ENCODE data around the gene UNC5A.
"Not testable (repeated sequence)": the region's sequence is repeated elsewhere in the genome, so short reads cannot be mapped to it uniquely, and the experiment has no call there.

The UNC5A gene

DNA sequence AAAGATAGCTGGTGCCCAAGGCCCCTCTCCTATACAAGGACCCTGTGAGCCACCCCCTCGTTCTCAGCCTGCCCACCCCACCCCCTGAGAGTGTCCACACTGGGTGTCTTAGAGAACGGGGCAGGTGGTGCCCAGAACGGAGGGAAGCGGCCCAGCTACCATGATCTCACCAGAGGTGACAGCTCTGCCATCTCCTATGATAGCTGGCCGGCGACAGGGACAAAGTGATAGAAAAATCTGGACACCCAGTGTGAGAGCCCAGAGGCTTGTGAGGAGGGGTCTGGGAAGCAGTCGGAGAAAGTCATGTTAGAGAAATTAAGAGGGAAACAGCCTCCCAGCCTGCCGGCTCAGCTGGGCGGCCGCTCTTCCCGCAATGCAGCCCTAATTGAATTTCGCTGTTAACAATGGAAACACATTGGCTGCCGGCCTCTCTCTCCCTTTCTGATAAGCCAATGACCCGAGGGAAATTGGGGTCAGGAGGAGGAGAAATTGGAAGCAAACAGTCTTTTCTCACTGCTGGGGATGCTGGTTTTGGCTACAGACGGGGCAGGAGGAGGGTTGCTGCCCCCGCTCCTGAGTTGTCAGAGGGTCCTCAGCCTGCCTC, 56.5 kb downstream of the UNC5A start:
- DNase-seq: no peak

DNA sequence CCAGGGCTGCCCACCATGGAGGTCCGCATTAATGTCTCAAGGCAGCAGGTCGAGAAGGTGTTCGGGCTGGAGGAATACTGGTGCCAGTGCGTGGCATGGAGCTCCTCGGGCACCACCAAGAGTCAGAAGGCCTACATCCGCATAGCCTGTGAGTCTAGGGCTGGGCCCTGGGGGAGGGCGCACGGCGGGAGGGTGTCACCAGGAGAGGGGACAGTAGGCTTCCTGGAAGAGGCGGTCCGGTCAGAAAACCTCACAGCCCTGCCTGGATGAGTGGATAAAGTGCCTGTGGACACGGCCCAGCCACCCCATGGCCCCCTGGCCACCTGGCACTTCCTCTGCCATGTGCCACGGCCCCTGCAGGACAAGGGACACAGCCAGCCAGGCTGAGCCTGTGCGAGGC, 57.8 kb downstream of the UNC5A start:
- no peak for DNase-seq

DNA sequence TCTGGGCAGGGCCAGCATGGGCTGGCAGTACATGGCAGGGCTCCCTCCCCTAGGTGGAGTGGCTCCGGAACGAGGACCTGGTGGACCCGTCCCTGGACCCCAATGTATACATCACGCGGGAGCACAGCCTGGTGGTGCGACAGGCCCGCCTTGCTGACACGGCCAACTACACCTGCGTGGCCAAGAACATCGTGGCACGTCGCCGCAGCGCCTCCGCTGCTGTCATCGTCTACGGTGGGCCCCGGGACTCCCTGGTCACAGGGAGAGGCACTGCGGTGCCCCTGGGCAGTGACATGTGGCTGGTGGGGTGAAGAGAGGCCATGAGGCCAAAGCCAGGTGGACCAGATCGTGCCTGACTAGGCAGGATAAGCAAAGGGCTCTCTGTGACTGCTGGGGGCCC, 58.4 kb downstream of the UNC5A start:
- DNase-seq: no peak

DNA sequence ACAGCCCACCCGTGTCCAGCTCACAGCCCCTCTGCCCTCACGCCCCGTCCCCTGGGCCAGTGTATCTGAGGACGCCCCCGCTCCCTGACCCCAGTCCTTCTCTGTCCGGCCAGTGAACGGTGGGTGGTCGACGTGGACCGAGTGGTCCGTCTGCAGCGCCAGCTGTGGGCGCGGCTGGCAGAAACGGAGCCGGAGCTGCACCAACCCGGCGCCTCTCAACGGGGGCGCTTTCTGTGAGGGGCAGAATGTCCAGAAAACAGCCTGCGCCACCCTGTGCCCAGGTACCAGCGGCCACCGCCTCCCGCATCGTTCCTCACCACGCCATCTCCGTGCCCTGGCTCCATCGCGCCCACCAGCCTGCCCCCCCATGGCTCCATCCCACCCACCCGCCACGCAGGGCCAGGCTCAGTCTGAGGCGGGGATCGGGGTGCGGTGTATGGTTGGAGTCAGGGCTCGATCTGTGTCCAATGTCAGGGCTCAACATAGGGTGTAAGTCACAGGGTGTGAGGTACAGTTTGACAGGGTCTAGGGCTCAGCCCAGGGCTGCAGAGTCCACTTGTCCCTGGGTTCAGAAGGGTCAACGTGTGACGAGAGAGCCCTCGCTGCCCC, 59.2 kb downstream of the UNC5A start:
- DNase-seq: no peak

DNA sequence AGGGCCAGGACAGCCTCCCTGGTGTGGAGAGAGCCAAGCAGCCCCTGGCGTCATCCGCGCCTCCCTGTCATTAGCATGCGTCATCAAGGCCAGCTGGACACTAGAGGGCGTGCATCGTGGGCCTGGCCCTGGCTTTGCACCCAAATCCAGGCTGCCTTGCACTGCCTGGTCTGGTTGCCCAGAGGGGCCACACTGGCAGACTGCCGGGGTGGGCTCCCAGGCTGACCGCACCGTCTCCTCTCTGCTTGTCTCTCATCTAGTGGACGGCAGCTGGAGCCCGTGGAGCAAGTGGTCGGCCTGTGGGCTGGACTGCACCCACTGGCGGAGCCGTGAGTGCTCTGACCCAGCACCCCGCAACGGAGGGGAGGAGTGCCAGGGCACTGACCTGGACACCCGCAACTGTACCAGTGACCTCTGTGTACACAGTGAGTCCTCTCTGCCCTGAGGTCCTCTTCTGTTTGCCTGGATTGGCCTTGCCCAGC, 59.8 kb downstream of the UNC5A start:
- no peak for DNase-seq

DNA sequence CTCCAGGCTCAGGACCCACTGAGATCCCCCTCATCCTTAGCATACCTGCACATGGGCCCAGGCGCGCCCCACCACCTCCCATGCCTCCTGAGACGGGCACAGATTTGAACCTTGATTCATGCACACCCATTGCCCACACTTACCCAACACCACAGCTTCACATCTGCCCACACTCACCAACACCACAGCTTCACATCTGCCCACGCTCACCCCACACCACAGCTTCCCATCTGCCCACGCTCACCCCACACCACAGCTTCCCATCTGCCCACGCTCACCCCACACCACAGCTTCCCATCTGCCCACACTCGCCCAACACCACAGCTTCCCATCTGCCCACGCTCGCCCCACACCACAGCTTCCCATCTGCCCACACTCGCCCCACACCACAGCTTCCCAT, 60.3 kb downstream of the UNC5A start:
- not testable (repeated sequence) for DNase-seq

DNA sequence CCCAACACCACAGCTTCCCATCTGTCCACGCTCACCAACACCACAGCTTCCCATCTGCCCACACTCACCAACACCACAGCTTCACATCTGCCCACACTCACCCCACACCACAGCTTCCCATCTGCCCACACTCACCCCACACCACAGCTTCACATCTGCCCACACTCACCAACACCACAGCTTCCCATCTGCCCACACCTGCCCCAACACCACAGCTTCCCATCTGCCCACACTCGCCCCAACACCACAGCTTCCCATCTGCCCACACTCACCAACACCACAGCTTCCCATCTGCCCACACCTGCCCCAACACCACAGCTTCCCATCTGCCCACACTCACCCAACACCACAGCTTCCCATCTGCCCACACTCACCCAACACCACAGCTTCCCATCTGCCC, 62.2 kb downstream of the UNC5A start:
- DNase-seq: not testable (repeated sequence)

DNA sequence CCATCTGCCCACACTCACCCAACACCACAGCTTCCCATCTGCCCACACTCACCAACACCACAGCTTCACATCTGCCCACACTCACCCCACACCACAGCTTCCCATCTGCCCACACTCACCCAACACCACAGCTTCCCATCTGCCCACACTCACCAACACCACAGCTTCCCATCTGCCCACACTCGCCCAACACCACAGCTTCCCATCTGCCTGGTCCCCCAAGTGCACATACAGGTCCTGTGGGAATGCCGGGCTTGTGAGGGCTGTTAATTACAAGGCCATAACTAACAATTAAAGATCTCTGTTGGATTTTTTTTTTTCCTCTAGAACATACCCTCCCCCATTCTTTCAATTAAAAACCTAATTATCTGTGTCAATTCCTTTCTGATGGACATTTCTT, 62.7 kb downstream of the UNC5A start:
- DNase-seq: not testable (repeated sequence)

DNA sequence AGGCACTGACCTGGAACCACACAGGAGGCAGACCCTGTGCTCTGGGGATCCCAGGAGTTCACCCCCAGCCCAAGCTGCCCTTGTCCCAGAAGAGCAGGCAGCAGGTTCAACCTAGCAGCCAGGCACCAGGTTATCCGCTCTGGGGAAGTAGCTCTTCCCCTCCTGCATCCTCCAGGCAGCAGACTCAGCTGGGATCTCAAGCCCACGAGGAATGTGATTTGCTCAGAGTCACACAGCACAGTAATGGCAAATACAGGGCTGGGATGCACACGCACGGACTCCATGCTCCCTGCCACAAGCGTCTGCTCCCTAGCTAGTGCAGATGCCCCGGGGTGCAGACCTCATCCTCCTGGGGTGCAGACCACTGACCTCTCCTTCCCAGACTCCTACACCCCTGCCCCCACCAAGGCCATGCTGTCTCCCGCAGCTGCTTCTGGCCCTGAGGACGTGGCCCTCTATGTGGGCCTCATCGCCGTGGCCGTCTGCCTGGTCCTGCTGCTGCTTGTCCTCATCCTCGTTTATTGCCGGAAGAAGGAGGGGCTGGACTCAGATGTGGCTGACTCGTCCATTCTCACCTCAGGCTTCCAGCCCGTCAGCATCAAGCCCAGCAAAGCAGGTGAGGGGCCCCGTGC, 63.3 kb downstream of the UNC5A start:
- no peak for DNase-seq

DNA sequence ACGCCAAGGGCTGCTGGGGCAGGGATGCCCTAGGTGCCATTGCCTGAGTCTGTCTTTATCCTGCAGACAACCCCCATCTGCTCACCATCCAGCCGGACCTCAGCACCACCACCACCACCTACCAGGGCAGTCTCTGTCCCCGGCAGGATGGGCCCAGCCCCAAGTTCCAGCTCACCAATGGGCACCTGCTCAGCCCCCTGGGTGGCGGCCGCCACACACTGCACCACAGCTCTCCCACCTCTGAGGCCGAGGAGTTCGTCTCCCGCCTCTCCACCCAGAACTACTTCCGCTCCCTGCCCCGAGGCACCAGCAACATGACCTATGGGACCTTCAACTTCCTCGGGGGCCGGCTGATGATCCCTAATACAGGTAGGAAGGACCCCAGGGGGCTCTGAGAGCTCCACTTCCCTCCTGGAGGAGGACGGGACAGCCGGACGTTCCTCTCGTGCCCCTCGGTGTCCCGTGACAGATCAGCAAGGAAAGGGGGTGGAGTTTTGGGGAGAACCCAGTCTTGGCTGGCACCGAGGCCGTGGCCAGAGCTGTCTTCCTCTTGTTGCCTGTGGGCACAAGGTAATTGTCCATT, 63.9 kb downstream of the UNC5A start:
- no peak for DNase-seq

DNA sequence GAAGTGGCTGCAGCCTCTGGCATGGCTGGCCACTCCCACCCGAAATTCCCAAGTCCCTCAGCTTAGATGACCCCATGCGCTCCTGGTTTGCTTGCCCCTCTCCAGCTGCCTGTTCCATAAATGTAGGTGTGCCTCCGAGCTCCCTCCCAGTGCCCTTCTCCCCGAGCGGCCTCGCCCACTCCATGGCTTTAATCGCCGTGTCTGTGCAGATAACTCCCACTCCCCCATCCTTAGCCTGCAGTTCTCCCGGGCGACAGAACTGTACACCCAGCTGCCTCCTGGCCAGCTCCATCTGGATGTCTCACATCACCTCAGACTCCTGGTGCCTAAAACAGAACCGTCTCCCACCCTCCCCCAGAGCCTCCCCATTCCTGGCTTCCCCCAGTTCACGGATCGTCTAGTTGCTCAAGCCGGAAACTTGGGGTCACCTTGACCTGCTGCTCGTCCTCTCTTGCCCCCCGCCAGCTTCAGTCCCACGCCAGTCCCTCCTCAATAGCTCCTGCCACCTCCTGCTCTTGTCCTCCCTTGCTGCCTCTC, 64.7 kb downstream of the UNC5A start:
- DNase-seq: no peak

DNA sequence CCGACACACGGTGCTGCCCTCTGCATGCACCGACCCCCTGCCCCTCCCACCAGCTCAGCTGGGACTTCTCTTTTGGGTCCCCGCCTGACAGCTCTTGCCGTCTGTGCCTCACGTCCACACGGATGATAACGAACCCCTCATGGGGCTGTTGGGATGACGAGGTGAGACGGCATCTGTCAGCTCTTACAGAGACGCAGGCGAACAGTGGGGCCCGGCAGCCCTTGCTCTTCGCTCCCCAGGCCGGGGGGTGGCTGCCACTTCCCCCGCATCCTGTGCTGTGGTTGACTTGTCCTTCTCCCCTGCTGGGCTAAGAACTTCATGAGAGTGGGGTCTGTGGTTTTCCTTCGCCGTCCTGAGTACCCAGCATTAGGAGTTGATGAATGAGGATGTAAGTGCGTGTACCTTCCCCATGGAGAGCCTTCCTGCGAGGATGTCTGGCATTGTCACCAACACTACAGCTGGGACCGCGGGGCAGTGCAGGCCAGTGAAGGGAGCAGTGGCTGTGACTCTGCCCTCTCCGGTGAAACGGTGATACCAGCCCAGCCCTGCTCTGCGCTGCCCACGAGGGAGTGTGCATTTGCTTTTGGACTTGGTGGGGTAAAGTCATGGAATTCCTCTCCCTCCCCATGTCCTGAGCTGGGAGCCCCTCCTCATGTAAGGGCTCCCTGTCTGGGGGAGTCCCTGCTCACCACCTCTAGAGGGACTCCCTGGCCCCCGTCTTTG, 65.6 kb downstream of the UNC5A start:
- no peak for DNase-seq

DNA sequence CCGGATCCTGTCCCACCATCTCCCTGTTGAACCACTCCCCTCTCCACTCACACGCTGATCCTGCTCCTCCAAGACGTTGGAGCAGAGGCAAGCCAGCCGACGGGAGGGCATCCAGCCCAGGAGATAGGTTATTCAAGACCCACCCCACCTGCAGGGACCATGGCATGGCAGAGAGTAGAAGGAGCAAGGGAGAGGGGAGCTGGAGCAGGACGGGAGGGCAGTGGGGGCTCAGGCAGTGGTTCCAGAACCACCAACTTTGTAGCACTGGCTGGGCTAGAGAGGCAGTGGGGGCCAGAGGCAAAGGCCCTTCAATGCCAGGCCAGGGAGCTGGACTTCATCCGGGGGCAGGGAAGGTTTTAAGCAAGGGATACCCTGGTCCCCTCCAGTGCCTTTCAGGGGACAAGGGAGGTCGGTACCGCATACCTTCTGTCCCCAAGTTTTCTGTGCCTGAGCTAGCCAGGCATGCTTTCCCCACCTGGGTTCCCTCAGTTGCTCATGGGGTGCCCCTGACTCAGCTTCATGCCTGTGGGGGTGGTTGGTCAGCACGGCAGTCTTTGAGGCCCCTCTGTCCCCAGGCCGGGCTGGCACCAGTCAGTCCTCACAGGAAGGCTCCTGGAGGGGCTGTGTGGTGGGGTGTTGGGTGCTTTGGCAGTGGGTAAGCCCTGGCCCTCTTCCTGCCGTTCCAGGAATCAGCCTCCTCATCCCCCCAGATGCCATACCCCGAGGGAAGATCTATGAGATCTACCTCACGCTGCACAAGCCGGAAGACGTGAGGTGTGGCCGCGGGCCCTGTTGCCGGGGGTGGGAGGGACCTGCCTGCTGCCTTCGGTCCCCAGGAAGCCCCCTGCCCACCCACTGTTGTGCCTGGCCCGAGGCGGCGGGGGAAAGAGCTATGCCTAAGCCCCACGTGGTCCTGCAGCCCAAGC, 66.4 kb downstream of the UNC5A start:
- DNase-seq: no peak

DNA sequence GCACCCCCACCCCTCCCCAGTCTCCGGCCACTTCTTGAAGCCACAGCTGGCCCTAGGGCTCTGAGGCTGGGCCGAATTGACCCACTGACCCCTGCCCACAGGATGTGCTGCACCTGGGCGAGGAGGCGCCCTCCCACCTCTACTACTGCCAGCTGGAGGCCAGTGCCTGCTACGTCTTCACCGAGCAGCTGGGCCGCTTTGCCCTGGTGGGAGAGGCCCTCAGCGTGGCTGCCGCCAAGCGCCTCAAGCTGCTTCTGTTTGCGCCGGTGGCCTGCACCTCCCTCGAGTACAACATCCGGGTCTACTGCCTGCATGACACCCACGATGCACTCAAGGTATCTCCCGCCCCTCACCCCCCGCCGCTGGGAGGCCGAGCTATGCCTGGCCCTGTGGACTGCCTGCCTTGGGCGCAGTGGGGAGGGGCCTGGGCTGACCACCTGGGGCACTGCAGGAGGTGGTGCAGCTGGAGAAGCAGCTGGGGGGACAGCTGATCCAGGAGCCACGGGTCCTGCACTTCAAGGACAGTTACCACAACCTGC, 67.5 kb downstream of the UNC5A start:
- DNase-seq: no peak

DNA sequence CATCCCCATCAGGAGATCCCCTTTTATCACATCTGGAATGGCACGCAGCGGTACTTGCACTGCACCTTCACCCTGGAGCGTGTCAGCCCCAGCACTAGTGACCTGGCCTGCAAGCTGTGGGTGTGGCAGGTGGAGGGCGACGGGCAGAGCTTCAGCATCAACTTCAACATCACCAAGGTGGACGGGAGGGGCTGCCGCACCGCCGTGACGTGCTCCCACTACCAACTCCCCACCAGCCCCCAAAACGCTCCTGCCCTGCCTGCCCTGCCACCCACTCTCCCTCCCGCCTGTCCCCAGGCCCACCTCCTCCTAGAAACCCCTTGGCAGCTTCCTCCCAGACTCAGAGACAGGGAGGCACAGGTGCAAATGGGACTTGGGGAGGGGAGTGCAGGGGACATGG, 68.1 kb downstream of the UNC5A start:
- DNase-seq: no peak

DNA sequence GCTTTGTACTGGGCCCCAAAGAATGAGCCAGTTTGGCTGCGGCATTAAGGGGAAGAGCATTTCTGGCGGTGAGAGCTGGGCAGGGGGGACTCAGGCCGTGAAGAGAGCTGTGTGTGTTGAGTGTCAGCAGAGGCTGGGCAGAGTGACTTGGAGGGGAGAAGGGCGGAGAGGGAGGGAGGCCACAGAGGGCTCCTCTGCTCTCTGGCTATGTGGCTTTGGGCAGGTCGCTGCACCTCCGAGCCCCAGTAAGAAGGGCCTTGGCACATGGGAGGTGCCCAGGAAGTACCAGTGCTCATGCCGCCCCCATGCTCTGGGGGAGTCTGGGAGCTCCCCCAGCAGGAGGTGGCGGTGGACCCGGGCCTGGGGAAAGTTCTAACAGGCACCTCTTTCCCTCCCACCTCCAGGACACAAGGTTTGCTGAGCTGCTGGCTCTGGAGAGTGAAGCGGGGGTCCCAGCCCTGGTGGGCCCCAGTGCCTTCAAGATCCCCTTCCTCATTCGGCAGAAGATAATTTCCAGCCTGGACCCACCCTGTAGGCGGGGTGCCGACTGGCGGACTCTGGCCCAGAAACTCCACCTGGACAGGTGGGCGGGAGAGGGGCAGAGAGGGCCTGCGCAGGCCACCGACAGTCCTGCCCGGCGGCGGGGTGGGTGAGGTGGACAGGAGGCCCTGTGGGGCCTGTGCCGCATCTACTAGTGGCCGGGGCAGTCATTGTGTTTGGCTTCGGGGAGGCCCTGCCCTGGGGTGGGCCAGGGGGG, 68.7 kb downstream of the UNC5A start:
- no peak for DNase-seq

DNA sequence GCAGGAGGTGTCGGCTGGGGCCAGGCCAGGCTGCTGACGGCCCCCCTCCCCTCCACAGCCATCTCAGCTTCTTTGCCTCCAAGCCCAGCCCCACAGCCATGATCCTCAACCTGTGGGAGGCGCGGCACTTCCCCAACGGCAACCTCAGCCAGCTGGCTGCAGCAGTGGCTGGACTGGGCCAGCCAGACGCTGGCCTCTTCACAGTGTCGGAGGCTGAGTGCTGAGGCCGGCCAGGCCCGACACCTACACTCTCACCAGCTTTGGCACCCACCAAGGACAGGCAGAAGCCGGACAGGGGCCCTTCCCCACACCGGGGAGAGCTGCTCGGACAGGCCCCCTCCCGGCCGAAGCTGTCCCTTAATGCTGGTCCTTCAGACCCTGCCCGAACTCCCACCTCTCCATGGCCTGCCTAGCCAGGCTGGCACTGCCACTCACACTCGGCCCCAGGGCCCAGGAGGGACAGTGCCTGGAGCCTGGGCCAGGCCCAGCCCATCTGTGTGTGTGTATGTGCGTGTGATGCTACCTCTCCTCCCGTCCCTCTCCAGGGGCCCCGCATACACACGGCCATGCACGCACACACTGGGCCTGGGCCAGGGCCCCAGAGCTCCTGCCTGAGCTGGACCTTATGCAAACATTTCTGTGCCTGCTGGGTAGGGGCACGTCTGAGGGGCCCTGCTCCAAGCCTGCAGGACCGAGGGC, 69.5 kb downstream of the UNC5A start:
- no peak for DNase-seq

DNA sequence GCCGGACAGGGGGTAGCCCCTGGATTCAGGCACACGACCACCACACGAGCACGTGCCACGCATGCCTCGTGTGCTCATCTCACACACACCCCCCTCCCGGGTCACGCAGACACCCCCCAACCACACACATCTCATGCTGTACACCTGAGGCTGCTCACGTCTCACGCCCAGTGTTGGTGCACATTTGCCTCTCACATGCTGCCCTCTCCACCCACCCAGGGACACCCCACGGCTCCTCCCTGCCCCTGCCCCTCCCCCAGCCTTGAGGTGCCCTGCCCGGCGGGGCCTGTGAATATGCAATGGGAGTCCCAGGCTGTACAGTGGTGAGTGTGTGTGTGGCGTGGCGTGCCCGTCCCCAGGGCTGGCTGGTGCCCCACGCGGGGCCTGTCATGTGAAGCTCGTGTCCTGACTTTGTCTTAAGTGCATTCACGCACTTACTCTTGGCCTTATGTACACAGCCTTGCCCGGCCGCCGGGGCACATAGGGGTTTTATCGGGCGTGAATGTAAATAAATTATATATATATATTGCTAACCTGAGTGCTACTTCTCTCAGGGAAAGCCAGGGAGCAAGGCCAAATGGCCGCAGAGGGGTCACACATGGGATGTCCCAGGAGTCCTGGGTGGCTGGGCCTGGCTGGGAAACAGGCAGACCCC, 70.1 kb downstream of the UNC5A start:
- DNase-seq: no peak

DNA sequence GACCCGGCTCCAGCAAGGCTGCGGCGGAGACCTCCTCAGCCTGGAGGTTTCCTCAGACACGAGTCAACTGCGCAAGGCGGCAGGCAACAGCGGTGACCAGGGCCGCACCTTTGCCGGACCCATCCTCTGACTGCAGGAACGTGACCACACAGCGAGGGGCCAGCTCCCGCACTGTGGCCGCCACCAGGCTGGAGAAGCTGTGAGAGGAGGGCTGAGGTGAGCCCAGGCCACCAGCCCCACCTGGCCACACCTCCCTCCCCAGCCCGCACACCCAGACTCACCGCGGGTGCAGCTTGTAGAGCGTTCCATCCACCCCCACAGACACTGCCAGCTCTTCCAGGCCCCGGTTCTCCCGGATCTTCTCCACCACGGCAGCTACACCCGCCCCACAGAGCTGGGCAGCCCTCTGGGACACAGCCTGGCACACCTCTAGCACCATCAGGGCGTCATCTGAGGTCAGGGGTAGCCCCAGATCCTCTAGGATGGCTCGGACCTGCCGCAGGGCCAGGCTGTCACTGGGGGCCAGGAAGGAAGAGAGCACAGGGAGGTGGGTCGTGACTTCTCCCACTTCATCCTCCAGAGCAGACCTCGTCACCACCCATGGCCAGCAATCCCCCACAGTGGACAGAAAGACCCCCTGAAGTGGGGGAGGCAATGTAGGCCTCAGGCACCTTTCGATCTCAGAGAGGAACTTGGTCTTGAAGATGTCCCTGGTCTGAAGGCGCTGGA, 70.8 kb downstream of the UNC5A start:
- no peak for DNase-seq

Measured in MV-4-11 (cell line).